ENCODE measurements around the gene TOX4.
"Not testable (repeated sequence)": the region's sequence is repeated elsewhere in the genome, so short reads cannot be mapped to it uniquely, and the experiment has no call there.

Gene TOX4

GRCh38 chr14:21535545-21536417 lies 58.8 kb downstream of the TOX4 start:
- no peak for DNase-seq (ENCODE audit: low spot score)

GRCh38 chr14:21536418-21537089 lies 59.6 kb downstream of the TOX4 start:
- DNase-seq (ENCODE audit: low spot score) = no peak

GRCh38 chr14:21537090-21537424 lies 60.1 kb downstream of the TOX4 start:
- no peak for DNase-seq (ENCODE audit: low spot score)

- DNase-seq (ENCODE audit: low spot score) = no peak
Measured at GRCh38 chr14:21539189-21539940, 62.4 kb downstream of the TOX4 start.

- DNase-seq (ENCODE audit: low spot score) = no peak
Measured at GRCh38 chr14:21541413-21542074, 64.5 kb downstream of the TOX4 start.

- no peak for DNase-seq (ENCODE audit: low spot score)
Measured at GRCh38 chr14:21543521-21543960, 66.5 kb downstream of the TOX4 start.

- no peak for DNase-seq (ENCODE audit: low spot score)
Measured at GRCh38 chr14:21543963-21544362, 67.0 kb downstream of the TOX4 start.

GRCh38 chr14:21544588-21544987 lies 67.6 kb downstream of the TOX4 start:
- DNase-seq (ENCODE audit: low spot score) = not testable (repeated sequence)
